Upper lobe of left lung (tissue), 6 donors: ENCODE measurements around the gene SNCAIP. TPM values are rescaled to one million over a fixed set of nuclear protein-coding genes. Genes with fewer than 3 reads are reported as not detected.

Experiments used
- ATAC-seq, 2 donors: fragments of 200-7000 bp; cut with Tn5 transposase; one replicate each; pipeline ENCODE4 v1.9.1; 2022; ENCODE audit warnings: mild to moderate bottlenecking in 2 of 2, moderate library complexity in 2 of 2; ENCODE audit not compliant: low FRiP score in 2 of 2
- DNase-seq, 2 donors: peaks; one replicate each; pipeline ENCODE4 v3.0.0-alpha.2; 2019 to 2020
- H3K27ac ChIP-seq, 4 donors: fragments of 200-600 bp; sonication (generic); one replicate each; pipeline ENCODE4 v1.5.1; 2016 to 2019
- H3K27me3 ChIP-seq, 4 donors: fragments of 200-600 bp; sonication (generic); one replicate each; pipeline ENCODE4 v1.5.1; 2017 to 2019
- H3K36me3 ChIP-seq, 4 donors: fragments of 200-600 bp; sonication (generic); one replicate each; pipeline ENCODE4 v1.5.1; 2016 to 2019
- H3K4me1 ChIP-seq, 4 donors: fragments of 200-600 bp; sonication (generic); one replicate each; pipeline ENCODE4 v1.5.1; 2018 to 2019
- H3K4me3 ChIP-seq, 4 donors: fragments of 200-600 bp; sonication (generic); one replicate each; pipeline ENCODE4 v1.5.1; 2017 to 2019; ENCODE audit warnings: mild to moderate bottlenecking in 2 of 4, moderate library complexity in 1 of 4
- H3K9me3 ChIP-seq, 4 donors: fragments of 200-600 bp; sonication (generic); one replicate each; pipeline ENCODE4 v1.5.1; 2018 to 2019
- CTCF ChIP-seq, 6 experiments: fragments of 450-650 bp in 4 of 6; fragments of 200-600 bp in 2 of 6; sonication (generic) in 2 of 6; IDR thresholded peaks; one replicate each; pipeline ENCODE4 v1.5.1; 2016 to 2019; ENCODE audit warnings: antibody characterized with exemption in 6 of 6
- EP300 ChIP-seq, 4 donors: sonication (generic); formaldehyde crosslinking; IDR thresholded peaks; one replicate each; pipeline ENCODE4 v1.5.1; 2017; ENCODE audit warnings: antibody characterized with exemption in 4 of 4, control low read depth in 2 of 4
- POLR2A ChIP-seq, 4 donors: fragments of 450-650 bp; IDR thresholded peaks; one replicate each; pipeline ENCODE4 v1.5.1; 2016 to 2017; ENCODE audit warnings: antibody characterized with exemption in 4 of 4, mild to moderate bottlenecking in 2 of 4
- POLR2AphosphoS5 ChIP-seq, 2 donors: sonication (generic); formaldehyde crosslinking; IDR thresholded peaks; one replicate each; pipeline ENCODE4 v1.5.1; 2017; ENCODE audit warnings: antibody characterized with exemption in 2 of 2
- WGBS, 2 donors: methylation state at CpG; one replicate each; pipeline ENCODE4 v1.1.5; 2017 to 2018; 5-methylcytosine and 5-hydroxymethylcytosine counted together
- total RNA-seq, 6 donors: library from RNA; depleted of rRNA in 4 of 6; stranded (reverse); fragments of >200 nt in 4 of 6; gene quantifications; one replicate each; pipeline versions ENCODE4 v1.1.0 to v1.2.1, GENCODE V29; 2016 to 2021
- donor health status: DM: no; HTN: no; CAD: no; lungs with moderate emphysema.
- donor health status: DM: no; HTN: yes; CAD: no; lungs with severe emphysema.

SNCAIP gene
- total RNA-seq, 6 donors from 2014 or later: 1.2 to 6.3 (median 2.3) TPM

GRCh38 chr5:122330881-122331280, 18.8 kb downstream of the SNCAIP start:
- no peak for ATAC-seq
- H3K4me1 ChIP-seq: no peaks in the 10 kb centered on the region
- no peak for DNase-seq
- no peaks in the 10 kb centered on the region for H3K27me3 ChIP-seq
- WGBS, 2 donors: 98 to 99% methylated on average over 6 of the region's 6 CpGs
- no peak for TF ChIP-seq POLR2A (IDR thresholded peaks at IDR 0.05)
- H3K36me3 ChIP-seq: no peaks in the 10 kb centered on the region
- no peaks in the 10 kb centered on the region for H3K9me3 ChIP-seq
- H3K4me3 ChIP-seq: no peak overlapping the region
- no peak overlapping the region for H3K27ac ChIP-seq

- Histone ChIP-seq H3K9me3 (no peaks in the 10 kb centered on the region), H3K4me3 (no peak overlapping the region), H3K4me1 (no peaks in the 10 kb centered on the region), H3K27ac (no peak overlapping the region), H3K27me3 (no peaks in the 10 kb centered on the region), H3K36me3 (no peaks in the 10 kb centered on the region)
- TF ChIP-seq EP300 (IDR thresholded peaks at IDR 0.05) (no peak), CTCF (IDR thresholded peaks at IDR 0.05) (no peak), POLR2A (IDR thresholded peaks at IDR 0.05) (no peak), POLR2AphosphoS5 (IDR thresholded peaks at IDR 0.05) (no peak)
- 91 to 95% methylated on average over 5 of the region's 5 CpGs for WGBS, 2 donors
- ATAC-seq: no peak
- DNase-seq: no peak
Measured at GRCh38 chr5:122332599-122333555, 20.8 kb downstream of the SNCAIP start.

GRCh38 chr5:122333564-122333963, 21.5 kb downstream of the SNCAIP start:
- DNase-seq: no peak
- H3K4me3 ChIP-seq: no peak overlapping the region
- H3K9me3 ChIP-seq: no peaks in the 10 kb centered on the region
- H3K4me1 ChIP-seq: no peaks in the 10 kb centered on the region
- no peaks in the 10 kb centered on the region for H3K36me3 ChIP-seq
- no peak for ATAC-seq
- TF ChIP-seq CTCF (IDR thresholded peaks at IDR 0.05) (no peak), EP300 (IDR thresholded peaks at IDR 0.05) (no peak), POLR2AphosphoS5 (IDR thresholded peaks at IDR 0.05) (no peak), POLR2A (IDR thresholded peaks at IDR 0.05) (no peak)
- H3K27me3 ChIP-seq: no peaks in the 10 kb centered on the region
- no peak overlapping the region for H3K27ac ChIP-seq
- 89% methylated on average over 4 of the region's 4 CpGs for WGBS, 2 donors

GRCh38 chr5:122339591-122339990, 27.6 kb downstream of the SNCAIP start:
- 76% methylated on average over 5 of the region's 5 CpGs for WGBS, 2 donors
- no peak for DNase-seq
- Histone ChIP-seq H3K27ac (no peak overlapping the region), H3K36me3 (no peaks in the 10 kb centered on the region), H3K27me3 (no peaks in the 10 kb centered on the region), H3K9me3 (no peaks in the 10 kb centered on the region), H3K4me1 (no peaks in the 10 kb centered on the region), H3K4me3 (no peak overlapping the region)
- TF ChIP-seq POLR2AphosphoS5 (IDR thresholded peaks at IDR 0.05) (no peak), POLR2A (IDR thresholded peaks at IDR 0.05) (no peak), EP300 (IDR thresholded peaks at IDR 0.05) (no peak), CTCF (IDR thresholded peaks at IDR 0.05) (no peak)
- ATAC-seq: no peak

GRCh38 chr5:122341087-122341486, 29.1 kb downstream of the SNCAIP start:
- no peak overlapping the region for H3K27ac ChIP-seq
- H3K9me3 ChIP-seq: no peaks in the 10 kb centered on the region
- ATAC-seq (no peak), DNase-seq (no peak)
- H3K4me1 ChIP-seq: no peaks in the 10 kb centered on the region
- H3K36me3 ChIP-seq: no peaks in the 10 kb centered on the region
- no peak overlapping the region for H3K4me3 ChIP-seq
- H3K27me3 ChIP-seq: no peaks in the 10 kb centered on the region
- TF ChIP-seq EP300 (IDR thresholded peaks at IDR 0.05) (no peak), CTCF (IDR thresholded peaks at IDR 0.05) (no peak), POLR2A (IDR thresholded peaks at IDR 0.05) (no peak)
- WGBS, 2 donors: 76 to 85% methylated on average over 3 of the region's 3 CpGs
